Psoas muscle (tissue), 8 donors: Measurements from ENCODE around the gene SMARCC2. TPM values are rescaled to one million over a fixed set of nuclear protein-coding genes. Genes with fewer than 3 reads are reported as not detected.
A peak's percentile ranks its signal among the peaks of the same experiment; 100 is the strongest.

ENCODE experiments used
- ATAC-seq, 4 donors: fragments of 200-7000 bp; cut with Tn5 transposase; one replicate each; pipeline ENCODE4 v1.9.1; 2020; ENCODE audit warnings: moderate library complexity in 3 of 4, mild to moderate bottlenecking in 2 of 4
- DNase-seq, 2 donors: peaks; one replicate each; pipeline ENCODE4 v3.0.0-alpha.2; 2020
- H3K27ac ChIP-seq: fragments of 200-600 bp; one replicate; pipeline ENCODE4 v1.8.0; 2022
- H3K27me3 ChIP-seq, 3 donors: fragments of 200-600 bp in 1 of 3; one replicate each; pipeline versions ENCODE4 v1.6.1 to v1.8.0; 2013 to 2022; ENCODE audit warnings: low read length in 2 of 3, mild to moderate bottlenecking in 2 of 3, moderate library complexity in 1 of 3; ENCODE audit not compliant: insufficient read depth in 3 of 3
- H3K36me3 ChIP-seq, 2 donors: fragments of 200-600 bp in 1 of 2; one replicate each; pipeline versions ENCODE4 v1.6.1 to v1.8.0; 2013 to 2022; ENCODE audit warnings: low read depth in 1 of 2, mild to moderate bottlenecking in 1 of 2, moderate library complexity in 1 of 2; ENCODE audit not compliant: insufficient read depth in 1 of 2
- H3K4me1 ChIP-seq: fragments of 200-600 bp; one replicate; pipeline ENCODE4 v1.8.0; 2022
- H3K4me3 ChIP-seq: fragments of 200-600 bp; one replicate; pipeline ENCODE4 v1.8.0; 2022; ENCODE audit warnings: mild to moderate bottlenecking
- H3K9me3 ChIP-seq: fragments of 200-600 bp; one replicate; pipeline ENCODE4 v1.8.0; 2022
- WGBS, 3 donors: extraction: QIAGEN DNeasy Blood & Tissue Kit; methylation state at CpG; one replicate each; pipeline versions ENCODE4 v1.1.6 to v1.1.7; 2013; 5-methylcytosine and 5-hydroxymethylcytosine counted together
- intact Hi-C, 2 donors: fragments of 100-400 bp; cut with DNase I; formaldehyde crosslinking; loops; one replicate each; pipeline versions ENCODE4 v1.11.0 to v1.14.2; 2022
- polyA plus RNA-seq, 3 donors: library from polyadenylated mRNA; stranded (reverse); fragments of 200-250 nt; gene quantifications; one replicate each; pipeline ENCODE4 v1.2.3, GENCODE V29; 2013
- total RNA-seq, 4 donors: library from RNA; stranded (reverse); fragmentation: NEBNext Ultra II Directional in 2 of 4; extraction: Animal tissue kit (Norgen Biotek cat#: 25700) in 2 of 4; gene quantifications; one replicate each; pipeline versions ENCODE4 v1.2.1 to v1.2.4, GENCODE V29; 2021 to 2023
- TF ChIP-seq, protein P1 (sequence below): fragments of 200-600 bp; IDR thresholded peaks from one replicate; pipeline ENCODE4 v1.8.0; 2022; ENCODE audit warnings: antibody characterized with exemption
- donor health status: healthy with polysubstance abuse.
- donor health status: DM: no; HTN: no; CAD: no; lungs with moderate emphysema.
- donor health status: Bipolar disorder and iron deficiency.
- donor health status: healthy.
- donor health status: DM: yes; HTN: yes; CAD: no.
- donor health status: DM: no; HTN: no; CAD: no.
- donor health status: DM: no; HTN: no; CAD: no.
- donor health status: DM: yes; HTN: yes; CAD: no.

Gene SMARCC2
- total and polyA plus RNA-seq, 7 donors = 16.5 to 78.7 (median 49.8) TPM

DNA sequence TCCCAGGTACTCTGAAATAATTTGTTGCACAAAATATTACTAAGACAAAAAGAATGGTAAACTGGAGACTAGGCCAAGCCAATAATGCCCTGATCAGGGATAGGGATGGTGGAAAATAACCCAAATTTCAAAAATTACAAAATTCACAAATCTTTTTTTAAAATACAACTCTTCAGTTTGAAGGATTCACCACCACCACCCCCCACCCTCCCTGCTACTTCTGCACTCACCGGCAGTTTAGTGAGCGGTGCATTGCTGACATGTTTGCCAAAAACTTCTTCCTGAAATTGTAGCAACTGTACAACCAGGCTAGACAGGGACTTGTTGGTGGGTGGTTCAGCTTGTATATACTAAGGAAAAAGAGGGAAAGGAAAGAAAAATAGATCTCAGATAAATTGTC is 2.3 kb downstream of the SMARCC2 start:
- peaks cover 18 to 62% of the 10 kb centered on the region in 2 donors for H3K36me3 ChIP-seq
- ATAC-seq = no peak
- no peak for DNase-seq
- TF ChIP-seq, protein P1, sequence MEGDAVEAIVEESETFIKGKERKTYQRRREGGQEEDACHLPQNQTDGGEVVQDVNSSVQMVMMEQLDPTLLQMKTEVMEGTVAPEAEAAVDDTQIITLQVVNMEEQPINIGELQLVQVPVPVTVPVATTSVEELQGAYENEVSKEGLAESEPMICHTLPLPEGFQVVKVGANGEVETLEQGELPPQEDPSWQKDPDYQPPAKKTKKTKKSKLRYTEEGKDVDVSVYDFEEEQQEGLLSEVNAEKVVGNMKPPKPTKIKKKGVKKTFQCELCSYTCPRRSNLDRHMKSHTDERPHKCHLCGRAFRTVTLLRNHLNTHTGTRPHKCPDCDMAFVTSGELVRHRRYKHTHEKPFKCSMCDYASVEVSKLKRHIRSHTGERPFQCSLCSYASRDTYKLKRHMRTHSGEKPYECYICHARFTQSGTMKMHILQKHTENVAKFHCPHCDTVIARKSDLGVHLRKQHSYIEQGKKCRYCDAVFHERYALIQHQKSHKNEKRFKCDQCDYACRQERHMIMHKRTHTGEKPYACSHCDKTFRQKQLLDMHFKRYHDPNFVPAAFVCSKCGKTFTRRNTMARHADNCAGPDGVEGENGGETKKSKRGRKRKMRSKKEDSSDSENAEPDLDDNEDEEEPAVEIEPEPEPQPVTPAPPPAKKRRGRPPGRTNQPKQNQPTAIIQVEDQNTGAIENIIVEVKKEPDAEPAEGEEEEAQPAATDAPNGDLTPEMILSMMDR = no peak
- H3K27me3 ChIP-seq = no peaks in the 10 kb centered on the region
- intact Hi-C loops = loop anchor here in 1 of 2 donors (5.0 kb wide), 1 partner anchor 35 kb away; the partner anchor contains the start of genes NABP2 and RNF41
- 42 to 49% (median 43%) methylated on average over 2 of the region's 2 CpGs for WGBS, 3 donors
- no peak overlapping the region for H3K27ac ChIP-seq
- no peaks in the 10 kb centered on the region for H3K9me3 ChIP-seq
- peak overlapping the region; percentile 83 for H3K4me3 ChIP-seq
- H3K4me1 ChIP-seq = peaks cover 18% of the 10 kb centered on the region

DNA sequence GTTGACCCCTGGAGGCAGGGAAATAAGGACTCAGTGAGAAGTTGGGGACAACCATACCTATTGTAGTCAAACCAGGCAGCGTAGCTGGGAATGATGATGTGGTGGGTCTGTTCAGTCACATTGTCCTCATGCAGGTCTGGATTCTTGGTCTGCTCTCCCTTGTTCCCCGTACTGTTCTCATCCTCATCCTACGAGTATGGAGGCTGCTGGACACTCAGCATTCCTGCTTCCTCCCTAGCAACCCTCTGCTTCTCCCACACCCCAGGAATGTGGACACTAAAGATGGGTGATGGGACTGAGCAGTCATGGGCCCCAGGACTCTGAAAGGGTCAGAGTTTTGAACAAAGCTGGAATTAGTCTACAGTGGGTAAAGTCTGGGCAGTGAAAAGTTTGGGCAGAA is 10.9 kb downstream of the SMARCC2 start:
- peak in 1 of 4 donors; percentile 21 for ATAC-seq

DNA sequence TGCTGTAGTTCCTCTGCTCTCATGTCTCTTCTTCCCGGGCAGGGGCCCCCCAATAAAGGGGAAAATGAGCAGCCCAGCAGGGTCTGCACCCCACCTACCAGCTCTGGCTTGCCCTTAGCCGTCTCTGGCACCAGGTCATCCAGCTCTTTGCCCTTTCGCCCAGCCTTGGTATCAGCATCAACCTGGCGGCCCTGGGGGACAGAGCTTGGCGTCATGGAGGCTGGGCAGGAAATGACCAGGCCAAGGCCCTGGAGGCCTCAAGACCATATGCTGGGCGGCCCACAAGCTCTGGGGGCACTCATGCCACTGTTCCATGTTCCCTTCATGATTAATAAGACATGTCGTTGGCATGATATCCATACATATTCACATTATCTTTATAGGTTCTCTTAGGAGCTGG is 16.4 kb downstream of the SMARCC2 start:
- Histone ChIP-seq H3K4me3 (no peak overlapping the region), H3K9me3 (no peaks in the 10 kb centered on the region), H3K27me3 (no peaks in the 10 kb centered on the region), H3K36me3 (peaks cover 15 to 100% of the 10 kb centered on the region in 2 donors), H3K27ac (no peak overlapping the region), H3K4me1 (no peaks in the 10 kb centered on the region)
- intact Hi-C loops = no loop called here
- no peak for DNase-seq
- ATAC-seq = no peak
- TF ChIP-seq, protein P1 = no peak
- 90 to 94% (median 93%) methylated on average over 7 of the region's 7 CpGs for WGBS, 3 donors

More for the DNA sequence above, 10.9 kb downstream of the SMARCC2 start:
- H3K4me1 ChIP-seq = no peaks in the 10 kb centered on the region
- no peaks in the 10 kb centered on the region for H3K9me3 ChIP-seq
- no peaks in the 10 kb centered on the region for H3K27me3 ChIP-seq
- intact Hi-C loops = no loop called here
- peaks cover 16 to 100% of the 10 kb centered on the region in 2 donors for H3K36me3 ChIP-seq
- 88 to 95% (median 90%) methylated on average over 3 of the region's 3 CpGs for WGBS, 3 donors
- no peak for DNase-seq
- TF ChIP-seq, protein P1 = no peak
- H3K4me3 ChIP-seq = no peak overlapping the region
- H3K27ac ChIP-seq = no peak overlapping the region

DNA sequence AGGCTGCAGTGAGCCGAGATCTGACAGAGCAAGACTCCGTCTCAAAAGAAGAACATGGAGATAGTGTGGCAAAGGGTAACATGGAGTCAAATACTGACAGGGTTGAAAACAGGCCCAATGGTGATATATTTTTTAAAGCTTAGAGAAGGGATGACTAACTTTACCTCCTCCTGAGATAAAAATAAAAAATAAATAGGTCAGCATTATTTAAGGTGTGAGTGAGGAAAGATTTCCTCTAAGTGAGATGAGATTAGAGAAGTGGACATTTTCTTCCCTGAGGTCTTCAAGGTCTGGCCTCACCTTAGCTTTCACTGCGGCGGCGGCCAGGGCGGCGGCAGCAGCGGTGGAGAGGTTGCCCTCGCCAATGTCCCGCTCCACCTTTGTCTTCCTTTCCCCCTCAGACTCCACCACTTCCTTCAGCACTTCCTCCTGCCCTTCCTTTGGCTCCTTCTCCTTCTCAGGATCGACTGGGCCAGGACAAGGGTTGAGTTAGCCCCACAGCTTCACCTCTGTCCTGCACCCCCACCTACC is 20.0 kb downstream of the SMARCC2 start:
- Histone ChIP-seq H3K27ac (no peak overlapping the region), H3K4me1 (no peaks in the 10 kb centered on the region), H3K27me3 (no peaks in the 10 kb centered on the region), H3K4me3 (no peak overlapping the region), H3K9me3 (no peaks in the 10 kb centered on the region), H3K36me3 (peaks cover 8 to 99% of the 10 kb centered on the region in 2 donors)
- TF ChIP-seq, protein P1 = no peak
- DNase-seq (no peak), ATAC-seq (no peak)
- 82 to 91% (median 91%) methylated on average over 11 of the region's 11 CpGs for WGBS, 3 donors
- intact Hi-C loops = no loop called here

DNA sequence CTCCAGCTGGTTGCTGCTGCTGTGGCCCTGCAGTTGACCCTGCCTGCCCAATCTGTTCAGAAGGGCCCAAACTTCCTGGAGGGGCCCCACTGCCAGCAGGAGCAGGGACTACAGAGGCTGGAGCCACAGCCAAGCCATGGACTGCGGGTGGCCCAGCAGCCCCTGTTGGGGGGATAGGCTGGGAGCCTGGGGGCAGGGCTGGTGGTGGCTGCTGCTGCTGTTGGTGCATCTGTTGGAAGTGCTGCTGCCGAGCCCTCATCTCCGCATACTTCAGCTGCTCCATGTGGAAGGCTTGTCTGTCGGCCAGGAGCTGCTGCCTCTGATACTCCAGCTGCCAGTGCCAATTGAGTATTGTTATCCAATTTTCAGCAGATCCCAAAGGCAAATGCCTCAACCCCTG is 23.9 kb downstream of the SMARCC2 start:
- Histone ChIP-seq H3K9me3 (no peaks in the 10 kb centered on the region), H3K36me3 (peaks cover 20 to 99% of the 10 kb centered on the region in 2 donors), H3K4me3 (no peak overlapping the region), H3K4me1 (peaks cover 13% of the 10 kb centered on the region), H3K27ac (peak overlapping the region; percentile 7), H3K27me3 (no peaks in the 10 kb centered on the region)
- 22 to 35% (median 30%) methylated on average over 4 of the region's 4 CpGs for WGBS, 3 donors
- TF ChIP-seq, protein P1 = no peak
- intact Hi-C loops = no loop called here
- ATAC-seq (peak in 1 of 4 donors; percentile 28), DNase-seq (no peak)
